ENCODE data around the gene TRMT61A.

TRMT61A gene

GRCh38 chr14:103543140-103543539 lies 14.1 kb downstream of the TRMT61A start:
- H3K4me1 ChIP-seq (ENCODE audit: control insufficient read depth, low read length): peaks cover 7% of the 10 kb centered on the region
- H3K4me3 ChIP-seq (ENCODE audit: low read length): no peak overlapping the region
- no peaks in the 10 kb centered on the region for H4K20me1 ChIP-seq (ENCODE audit: control insufficient read depth, insufficient read depth, low read depth, low read length)
- TF ChIP-seq, protein P1, sequence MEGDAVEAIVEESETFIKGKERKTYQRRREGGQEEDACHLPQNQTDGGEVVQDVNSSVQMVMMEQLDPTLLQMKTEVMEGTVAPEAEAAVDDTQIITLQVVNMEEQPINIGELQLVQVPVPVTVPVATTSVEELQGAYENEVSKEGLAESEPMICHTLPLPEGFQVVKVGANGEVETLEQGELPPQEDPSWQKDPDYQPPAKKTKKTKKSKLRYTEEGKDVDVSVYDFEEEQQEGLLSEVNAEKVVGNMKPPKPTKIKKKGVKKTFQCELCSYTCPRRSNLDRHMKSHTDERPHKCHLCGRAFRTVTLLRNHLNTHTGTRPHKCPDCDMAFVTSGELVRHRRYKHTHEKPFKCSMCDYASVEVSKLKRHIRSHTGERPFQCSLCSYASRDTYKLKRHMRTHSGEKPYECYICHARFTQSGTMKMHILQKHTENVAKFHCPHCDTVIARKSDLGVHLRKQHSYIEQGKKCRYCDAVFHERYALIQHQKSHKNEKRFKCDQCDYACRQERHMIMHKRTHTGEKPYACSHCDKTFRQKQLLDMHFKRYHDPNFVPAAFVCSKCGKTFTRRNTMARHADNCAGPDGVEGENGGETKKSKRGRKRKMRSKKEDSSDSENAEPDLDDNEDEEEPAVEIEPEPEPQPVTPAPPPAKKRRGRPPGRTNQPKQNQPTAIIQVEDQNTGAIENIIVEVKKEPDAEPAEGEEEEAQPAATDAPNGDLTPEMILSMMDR (IDR thresholded peaks at IDR 0.05; ENCODE audit: low read depth, low read length, poor library complexity, severe bottlenecking): no peak
- no peak for TF ChIP-seq EZH2phosphoT487 (IDR thresholded peaks at IDR 0.05; ENCODE audit: borderline replicate concordance, low read length)
- H3K36me3 ChIP-seq (ENCODE audit: control insufficient read depth, low read length): no peaks in the 10 kb centered on the region
- no peaks in the 10 kb centered on the region for H3K9me3 ChIP-seq (ENCODE audit: control insufficient read depth, insufficient read depth, low read length)
- no peak overlapping the region for H3K27ac ChIP-seq (ENCODE audit: low read depth, low read length)
- peaks cover 4% of the 10 kb centered on the region for H3K27me3 ChIP-seq (ENCODE audit: control insufficient read depth, low read length)
- H3K79me2 ChIP-seq (ENCODE audit: control insufficient read depth, low read length): no peaks in the 10 kb centered on the region
- H3F3A ChIP-seq (ENCODE audit: control insufficient read depth, insufficient read depth): no peaks in the 10 kb centered on the region
- H3K4me2 ChIP-seq (ENCODE audit: low read length): no peak overlapping the region
- H3K9me2 ChIP-seq (replicated peaks; ENCODE audit: control insufficient read depth, low read length): no peaks in the 10 kb centered on the region

DNA sequence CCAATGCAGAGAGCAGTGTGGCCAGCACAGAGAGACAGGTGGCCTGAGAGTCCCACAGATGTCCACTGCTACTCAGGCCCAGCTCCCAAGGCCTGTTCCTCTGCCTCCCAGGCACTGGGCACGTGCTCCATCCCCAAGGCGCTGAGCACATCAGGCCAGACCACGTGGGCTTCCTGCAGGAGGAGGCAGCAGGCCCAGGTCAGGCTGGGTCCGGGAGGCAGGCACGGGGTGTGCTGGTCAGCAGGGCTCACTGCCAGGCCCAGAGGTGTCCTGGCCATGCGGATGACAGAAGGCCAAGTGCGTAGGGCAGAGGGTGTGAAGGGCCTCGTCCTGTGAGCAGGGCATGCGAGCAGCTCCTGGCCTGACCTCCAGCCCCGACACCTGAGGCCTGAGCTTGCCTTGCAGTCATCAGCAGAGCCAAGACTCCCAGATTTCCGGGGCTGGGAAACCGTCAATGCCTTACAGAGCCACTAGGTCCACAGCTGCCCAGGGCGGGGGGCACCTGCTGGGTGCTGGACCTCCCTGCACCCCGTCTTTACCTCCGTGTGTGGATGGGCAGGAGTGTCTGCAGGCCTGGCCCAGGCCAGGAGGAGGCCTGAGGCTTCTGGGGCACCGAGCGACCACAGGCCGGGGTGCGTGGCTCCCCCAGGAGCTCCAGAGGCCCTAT lies 14.9 kb downstream of the TRMT61A start:
- Histone ChIP-seq H3K4me3 (ENCODE audit: low read length) (no peak overlapping the region), H3K36me3 (ENCODE audit: control insufficient read depth, low read length) (no peaks in the 10 kb centered on the region), H4K20me1 (ENCODE audit: control insufficient read depth, insufficient read depth, low read depth, low read length) (no peaks in the 10 kb centered on the region), H3K27me3 (ENCODE audit: control insufficient read depth, low read length) (peaks cover 4% of the 10 kb centered on the region), H3F3A (ENCODE audit: control insufficient read depth, insufficient read depth) (no peaks in the 10 kb centered on the region), H3K9me3 (ENCODE audit: control insufficient read depth, insufficient read depth, low read length) (no peaks in the 10 kb centered on the region), H3K4me1 (ENCODE audit: control insufficient read depth, low read length) (peaks cover 7% of the 10 kb centered on the region), H3K4me2 (ENCODE audit: low read length) (no peak overlapping the region), H3K27ac (ENCODE audit: low read depth, low read length) (no peak overlapping the region), H3K9me2 (replicated peaks; ENCODE audit: control insufficient read depth, low read length) (no peaks in the 10 kb centered on the region), H3K79me2 (ENCODE audit: control insufficient read depth, low read length) (no peaks in the 10 kb centered on the region)
- no peak for TF ChIP-seq EZH2phosphoT487 (IDR thresholded peaks at IDR 0.05; ENCODE audit: borderline replicate concordance, low read length)
- TF ChIP-seq, protein P1 (IDR thresholded peaks at IDR 0.05; ENCODE audit: low read depth, low read length, poor library complexity, severe bottlenecking): no peak

DNA sequence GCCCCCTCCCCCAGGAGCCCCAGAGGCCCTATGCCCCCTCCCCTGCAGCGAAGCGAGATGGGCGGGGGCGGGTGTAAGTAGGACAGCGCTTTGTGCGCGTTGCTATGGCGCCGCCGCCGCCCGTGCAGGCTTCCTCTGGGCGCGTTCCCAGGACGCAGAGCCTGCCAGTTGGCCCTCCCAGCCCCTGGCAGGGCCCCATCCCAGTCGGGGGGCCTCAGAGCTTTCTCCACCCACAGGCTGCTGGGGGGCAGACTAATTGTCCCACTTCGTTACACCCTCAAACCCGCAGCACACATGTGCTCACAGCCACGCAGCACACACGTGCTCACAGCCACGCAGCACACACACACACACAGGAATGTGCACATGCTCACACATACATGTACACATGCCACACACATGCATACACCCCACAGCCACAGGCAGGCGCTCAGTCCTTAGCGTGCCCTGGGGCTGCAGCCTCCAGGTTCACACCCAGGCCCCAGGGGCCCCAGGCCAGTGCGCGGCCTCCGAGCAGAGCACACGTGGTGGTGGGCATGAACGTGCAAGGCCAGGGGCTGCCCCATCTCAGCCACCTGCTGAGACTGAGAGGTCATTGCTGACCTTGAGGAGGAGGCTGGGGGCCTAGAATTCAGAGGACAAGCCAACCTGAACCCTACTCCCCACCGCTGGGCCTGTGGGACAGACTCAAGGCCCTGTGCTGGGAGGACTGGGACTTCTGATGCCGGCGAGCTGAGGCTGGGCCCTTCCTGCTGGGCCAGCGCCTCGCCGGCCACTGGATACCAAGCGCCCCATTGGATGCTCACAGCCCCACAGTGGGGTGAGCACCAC lies 15.6 kb downstream of the TRMT61A start:
- Histone ChIP-seq H3K9me3 (ENCODE audit: control insufficient read depth, insufficient read depth, low read length) (no peaks in the 10 kb centered on the region), H3F3A (ENCODE audit: control insufficient read depth, insufficient read depth) (no peaks in the 10 kb centered on the region), H3K27ac (ENCODE audit: low read depth, low read length) (no peak overlapping the region), H3K4me1 (ENCODE audit: control insufficient read depth, low read length) (peaks cover 7% of the 10 kb centered on the region), H3K9me2 (replicated peaks; ENCODE audit: control insufficient read depth, low read length) (no peaks in the 10 kb centered on the region), H4K20me1 (ENCODE audit: control insufficient read depth, insufficient read depth, low read depth, low read length) (no peaks in the 10 kb centered on the region), H3K4me3 (ENCODE audit: low read length) (no peak overlapping the region), H3K4me2 (ENCODE audit: low read length) (no peak overlapping the region), H3K27me3 (ENCODE audit: control insufficient read depth, low read length) (peaks cover 4% of the 10 kb centered on the region), H3K36me3 (ENCODE audit: control insufficient read depth, low read length) (no peaks in the 10 kb centered on the region), H3K79me2 (ENCODE audit: control insufficient read depth, low read length) (no peaks in the 10 kb centered on the region)
- no peak for TF ChIP-seq EZH2phosphoT487 (IDR thresholded peaks at IDR 0.05; ENCODE audit: borderline replicate concordance, low read length)
- TF ChIP-seq, protein P1 (IDR thresholded peaks at IDR 0.05; ENCODE audit: low read depth, low read length, poor library complexity, severe bottlenecking): no peak
